ENCODE results near the gene RCN2.
"Not testable (repeated sequence)": the region's sequence is repeated elsewhere in the genome, so short reads cannot be mapped to it uniquely, and the experiment has no call there.

RCN2 gene

DNA sequence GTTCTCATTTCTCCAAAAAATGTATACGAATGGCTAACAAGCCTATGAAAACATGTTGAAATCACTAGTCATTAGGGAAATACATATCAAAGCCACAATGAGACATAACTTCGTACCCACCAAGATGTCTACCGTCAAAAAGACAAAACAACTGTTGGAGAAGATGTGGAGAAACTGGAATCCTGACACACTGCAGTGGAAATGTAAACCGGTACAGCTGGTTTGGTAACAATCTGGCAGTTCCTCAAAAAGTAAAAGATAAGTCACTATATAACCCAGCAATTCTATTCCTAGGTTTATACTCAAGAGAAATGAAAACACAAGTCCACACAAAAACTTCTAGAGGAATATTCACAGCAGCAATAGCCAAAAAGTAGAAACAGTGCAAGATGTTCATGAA lies 33.4 kb upstream of the RCN2 start:
- Histone ChIP-seq H3K4me3 (replicated peaks; ENCODE audit: insufficient read depth, low read length) (no peak overlapping the region), H3K27me3 (ENCODE audit: insufficient read depth, poor library complexity, severe bottlenecking) (no peaks in the 10 kb centered on the region), H3K27ac (replicated peaks) (no peak overlapping the region)
- peak; percentile 25 for TF ChIP-seq SPI1 (IDR thresholded peaks at IDR 0.05; ENCODE audit: borderline replicate concordance, low read depth)
- TF ChIP-seq, protein P1, sequence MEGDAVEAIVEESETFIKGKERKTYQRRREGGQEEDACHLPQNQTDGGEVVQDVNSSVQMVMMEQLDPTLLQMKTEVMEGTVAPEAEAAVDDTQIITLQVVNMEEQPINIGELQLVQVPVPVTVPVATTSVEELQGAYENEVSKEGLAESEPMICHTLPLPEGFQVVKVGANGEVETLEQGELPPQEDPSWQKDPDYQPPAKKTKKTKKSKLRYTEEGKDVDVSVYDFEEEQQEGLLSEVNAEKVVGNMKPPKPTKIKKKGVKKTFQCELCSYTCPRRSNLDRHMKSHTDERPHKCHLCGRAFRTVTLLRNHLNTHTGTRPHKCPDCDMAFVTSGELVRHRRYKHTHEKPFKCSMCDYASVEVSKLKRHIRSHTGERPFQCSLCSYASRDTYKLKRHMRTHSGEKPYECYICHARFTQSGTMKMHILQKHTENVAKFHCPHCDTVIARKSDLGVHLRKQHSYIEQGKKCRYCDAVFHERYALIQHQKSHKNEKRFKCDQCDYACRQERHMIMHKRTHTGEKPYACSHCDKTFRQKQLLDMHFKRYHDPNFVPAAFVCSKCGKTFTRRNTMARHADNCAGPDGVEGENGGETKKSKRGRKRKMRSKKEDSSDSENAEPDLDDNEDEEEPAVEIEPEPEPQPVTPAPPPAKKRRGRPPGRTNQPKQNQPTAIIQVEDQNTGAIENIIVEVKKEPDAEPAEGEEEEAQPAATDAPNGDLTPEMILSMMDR (IDR thresholded peaks at IDR 0.05; ENCODE audit: insufficient read depth, low read length), result no peak
- DNase-seq (ENCODE audit: low read depth in 1 of 2, low spot score in 1 of 2), result no peak

DNA sequence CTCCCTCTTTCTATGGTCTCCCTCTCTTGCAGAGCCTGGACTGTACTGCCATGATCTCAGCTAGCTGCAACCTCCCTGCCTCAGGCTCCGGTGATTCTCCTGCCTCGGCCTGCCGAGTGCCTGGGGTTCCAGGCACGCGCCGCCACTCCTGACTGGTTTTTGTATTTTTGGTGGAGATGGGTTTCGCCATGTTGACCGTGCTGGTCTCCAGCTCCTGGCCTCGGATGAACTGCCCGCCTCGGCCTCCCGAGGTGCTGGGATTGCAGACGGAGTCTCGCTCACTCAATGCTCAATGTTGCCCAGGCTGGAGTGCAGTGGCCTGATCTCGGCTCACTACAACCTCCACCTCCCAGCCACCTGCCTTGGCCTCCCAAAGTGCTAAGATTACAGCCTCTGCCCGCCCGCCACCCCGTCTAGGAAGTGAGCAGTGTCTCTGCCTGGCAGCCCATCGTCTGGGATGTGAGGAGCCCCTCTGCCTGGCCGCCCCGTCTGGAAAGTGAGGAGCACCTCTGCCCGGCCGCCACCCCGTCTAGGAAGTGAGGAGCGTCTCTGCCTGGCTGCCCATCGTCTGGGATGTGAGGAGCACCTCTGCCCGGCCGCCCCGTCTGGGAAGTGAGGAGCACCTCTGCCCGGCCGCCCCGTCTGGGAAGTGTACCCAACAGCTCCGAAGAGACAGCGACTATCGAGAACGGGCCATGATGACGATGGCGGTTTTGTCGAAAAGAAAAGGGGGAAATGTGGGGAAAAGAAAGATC lies 32.2 kb upstream of the RCN2 start:
- DNase-seq (ENCODE audit: low read depth in 1 of 2, low spot score in 1 of 2); H3K4me3 ChIP-seq (replicated peaks; ENCODE audit: insufficient read depth, low read length); H3K27me3 ChIP-seq (ENCODE audit: insufficient read depth, poor library complexity, severe bottlenecking); H3K27ac ChIP-seq (replicated peaks): not testable (repeated sequence)

DNA sequence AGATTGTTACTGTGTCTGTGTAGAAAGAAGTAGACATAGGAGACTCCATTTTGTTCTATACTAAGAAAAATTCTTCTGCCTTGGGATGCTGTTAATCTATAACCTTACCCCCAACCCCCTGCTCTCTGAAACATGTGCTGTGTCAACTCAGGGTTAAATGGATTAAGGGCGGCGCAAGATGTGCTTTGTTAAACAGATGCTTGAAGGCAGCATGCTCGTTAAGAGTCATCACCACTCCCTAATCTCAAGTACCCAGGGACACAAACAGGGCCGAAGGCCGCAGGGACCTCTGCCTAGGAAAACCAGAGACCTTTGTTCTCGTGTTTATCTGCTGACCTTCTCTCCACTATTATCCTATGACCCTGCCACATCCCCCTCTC lies 31.6 kb upstream of the RCN2 start:
- H3K27me3 ChIP-seq (ENCODE audit: insufficient read depth, poor library complexity, severe bottlenecking); H3K27ac ChIP-seq (replicated peaks); DNase-seq (ENCODE audit: low read depth in 1 of 2, low spot score in 1 of 2); H3K4me3 ChIP-seq (replicated peaks; ENCODE audit: insufficient read depth, low read length): not testable (repeated sequence)

DNA sequence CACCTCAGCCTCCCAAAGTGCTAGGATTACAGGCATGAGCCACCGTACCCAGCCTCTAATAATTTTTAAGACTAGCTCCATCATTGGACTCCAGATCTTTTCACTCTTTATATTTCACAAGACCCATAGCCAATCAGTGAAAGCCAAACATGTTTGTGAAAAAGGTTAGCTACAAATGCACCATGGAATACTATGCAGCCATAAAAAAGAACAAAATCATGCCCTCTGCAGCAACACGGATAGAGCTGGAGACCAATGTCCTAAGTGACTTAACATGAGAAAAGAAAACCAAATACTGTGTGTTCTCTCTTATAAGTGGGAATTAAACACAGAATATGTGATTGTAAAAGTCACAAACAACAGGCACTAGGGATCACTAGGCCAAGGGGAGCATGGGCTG lies 29.6 kb upstream of the RCN2 start:
- Histone ChIP-seq H3K4me3 (replicated peaks; ENCODE audit: insufficient read depth, low read length) (no peak overlapping the region), H3K27me3 (ENCODE audit: insufficient read depth, poor library complexity, severe bottlenecking) (no peaks in the 10 kb centered on the region), H3K27ac (replicated peaks) (no peak overlapping the region)
- DNase-seq (ENCODE audit: low read depth in 1 of 2, low spot score in 1 of 2), result no peak
- TF ChIP-seq, protein P1 (IDR thresholded peaks at IDR 0.05; ENCODE audit: insufficient read depth, low read length), result no peak
- TF ChIP-seq SPI1 (IDR thresholded peaks at IDR 0.05; ENCODE audit: borderline replicate concordance, low read depth) (no peak), POLR2AphosphoS5 (IDR thresholded peaks at IDR 0.05; ENCODE audit: low read depth) (no peak), GABPA (IDR thresholded peaks at IDR 0.05; ENCODE audit: low read depth) (no peak)
- TF ChIP-seq, protein P2, sequence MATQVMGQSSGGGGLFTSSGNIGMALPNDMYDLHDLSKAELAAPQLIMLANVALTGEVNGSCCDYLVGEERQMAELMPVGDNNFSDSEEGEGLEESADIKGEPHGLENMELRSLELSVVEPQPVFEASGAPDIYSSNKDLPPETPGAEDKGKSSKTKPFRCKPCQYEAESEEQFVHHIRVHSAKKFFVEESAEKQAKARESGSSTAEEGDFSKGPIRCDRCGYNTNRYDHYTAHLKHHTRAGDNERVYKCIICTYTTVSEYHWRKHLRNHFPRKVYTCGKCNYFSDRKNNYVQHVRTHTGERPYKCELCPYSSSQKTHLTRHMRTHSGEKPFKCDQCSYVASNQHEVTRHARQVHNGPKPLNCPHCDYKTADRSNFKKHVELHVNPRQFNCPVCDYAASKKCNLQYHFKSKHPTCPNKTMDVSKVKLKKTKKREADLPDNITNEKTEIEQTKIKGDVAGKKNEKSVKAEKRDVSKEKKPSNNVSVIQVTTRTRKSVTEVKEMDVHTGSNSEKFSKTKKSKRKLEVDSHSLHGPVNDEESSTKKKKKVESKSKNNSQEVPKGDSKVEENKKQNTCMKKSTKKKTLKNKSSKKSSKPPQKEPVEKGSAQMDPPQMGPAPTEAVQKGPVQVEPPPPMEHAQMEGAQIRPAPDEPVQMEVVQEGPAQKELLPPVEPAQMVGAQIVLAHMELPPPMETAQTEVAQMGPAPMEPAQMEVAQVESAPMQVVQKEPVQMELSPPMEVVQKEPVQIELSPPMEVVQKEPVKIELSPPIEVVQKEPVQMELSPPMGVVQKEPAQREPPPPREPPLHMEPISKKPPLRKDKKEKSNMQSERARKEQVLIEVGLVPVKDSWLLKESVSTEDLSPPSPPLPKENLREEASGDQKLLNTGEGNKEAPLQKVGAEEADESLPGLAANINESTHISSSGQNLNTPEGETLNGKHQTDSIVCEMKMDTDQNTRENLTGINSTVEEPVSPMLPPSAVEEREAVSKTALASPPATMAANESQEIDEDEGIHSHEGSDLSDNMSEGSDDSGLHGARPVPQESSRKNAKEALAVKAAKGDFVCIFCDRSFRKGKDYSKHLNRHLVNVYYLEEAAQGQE (IDR thresholded peaks at IDR 0.05; ENCODE audit: insufficient replicate concordance, low read depth), result no peak

DNA sequence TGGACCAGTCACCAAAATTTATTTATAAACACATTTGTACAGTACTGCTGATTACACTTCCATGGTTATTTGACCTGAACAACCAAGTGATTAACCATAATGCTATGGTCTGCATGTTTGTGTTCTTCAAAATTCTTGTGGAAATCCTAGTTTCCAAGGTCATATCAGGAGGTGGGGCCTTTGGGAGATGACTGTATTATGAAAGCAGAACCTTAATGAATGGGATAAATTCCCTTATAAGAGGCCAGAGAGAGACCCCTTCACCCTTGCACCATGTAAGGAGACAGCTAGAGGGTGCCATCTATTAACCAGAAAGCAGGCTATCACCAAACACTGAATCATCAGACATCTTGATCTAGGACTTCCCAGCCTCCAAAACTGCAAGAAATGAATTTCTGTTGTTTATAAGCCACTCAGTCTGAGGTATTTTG lies 28.3 kb upstream of the RCN2 start:
- Histone ChIP-seq H3K4me3 (replicated peaks; ENCODE audit: insufficient read depth, low read length) (no peak overlapping the region), H3K27ac (replicated peaks) (no peak overlapping the region), H3K27me3 (ENCODE audit: insufficient read depth, poor library complexity, severe bottlenecking) (no peaks in the 10 kb centered on the region)
- TF ChIP-seq, protein P2 (IDR thresholded peaks at IDR 0.05; ENCODE audit: insufficient replicate concordance, low read depth), result no peak
- TF ChIP-seq, protein P1 (IDR thresholded peaks at IDR 0.05; ENCODE audit: insufficient read depth, low read length), result peak; percentile 9
- TF ChIP-seq GABPA (IDR thresholded peaks at IDR 0.05; ENCODE audit: low read depth) (no peak), SPI1 (IDR thresholded peaks at IDR 0.05; ENCODE audit: borderline replicate concordance, low read depth) (no peak), POLR2AphosphoS5 (IDR thresholded peaks at IDR 0.05; ENCODE audit: low read depth) (no peak)
- DNase-seq (ENCODE audit: low read depth in 1 of 2, low spot score in 1 of 2), result peak in 1 of 2 experiments; percentile 47

All from HL-60 (cell line).